DMS79 (cell line): ENCODE measurements around the gene COQ2.
"Not testable (repeated sequence)": the region's sequence is repeated elsewhere in the genome, so short reads cannot be mapped to it uniquely, and the experiment has no call there.

Experiments
- DNase-seq: peaks from one replicate; lab custom pipeline; 2025; lab: John Stamatoyannopoulos, UW

The COQ2 gene

DNA sequence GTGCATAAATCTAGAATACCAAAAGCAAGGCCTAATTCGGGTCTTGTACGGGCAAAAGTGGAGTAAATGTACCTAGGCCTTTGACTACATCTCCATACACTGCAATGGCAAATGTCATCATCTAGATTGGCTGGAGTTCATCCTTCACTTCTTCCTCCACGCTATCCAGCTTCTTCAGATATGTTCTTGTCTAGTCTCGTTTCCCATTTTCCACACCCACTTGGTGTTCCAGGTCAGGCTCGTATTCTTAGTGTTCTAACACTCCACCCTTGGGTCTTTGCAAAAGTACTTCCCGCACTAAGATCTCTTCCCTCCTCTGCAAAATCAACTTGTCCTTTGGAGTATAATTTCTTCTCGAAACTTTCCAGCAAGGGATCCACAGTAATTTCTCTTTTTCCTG lies 1.4 kb downstream of the COQ2 start:
- DNase-seq, result no peak

DNA sequence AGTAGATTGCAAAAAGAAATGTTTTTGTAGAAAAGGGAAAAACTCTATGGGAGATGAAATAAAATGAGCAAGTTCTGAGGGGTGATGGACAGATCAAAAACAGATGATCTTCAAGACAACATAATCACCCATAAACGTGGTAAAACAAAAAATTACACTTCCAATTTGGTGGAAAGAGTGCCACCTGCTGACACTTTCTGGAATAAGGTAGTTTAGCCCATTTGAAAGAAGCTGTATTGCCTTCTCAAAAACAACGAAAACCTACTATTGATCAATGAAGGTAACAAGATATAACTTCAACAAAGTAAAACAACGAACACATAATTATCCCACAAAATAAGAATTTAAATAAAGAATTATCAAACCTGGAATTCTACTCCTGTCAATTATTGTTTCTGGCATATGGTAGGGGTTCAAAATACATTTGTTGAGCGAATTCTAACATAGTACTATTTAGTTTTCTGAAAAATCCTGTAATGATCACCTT lies 2.5 kb downstream of the COQ2 start:
- peak; percentile 19 for DNase-seq

- no peak for DNase-seq
Measured at GRCh38 chr4:83281307-83281706, 3.3 kb downstream of the COQ2 start.

GRCh38 chr4:83276299-83277040 lies 8.1 kb downstream of the COQ2 start:
- DNase-seq, result no peak

DNA sequence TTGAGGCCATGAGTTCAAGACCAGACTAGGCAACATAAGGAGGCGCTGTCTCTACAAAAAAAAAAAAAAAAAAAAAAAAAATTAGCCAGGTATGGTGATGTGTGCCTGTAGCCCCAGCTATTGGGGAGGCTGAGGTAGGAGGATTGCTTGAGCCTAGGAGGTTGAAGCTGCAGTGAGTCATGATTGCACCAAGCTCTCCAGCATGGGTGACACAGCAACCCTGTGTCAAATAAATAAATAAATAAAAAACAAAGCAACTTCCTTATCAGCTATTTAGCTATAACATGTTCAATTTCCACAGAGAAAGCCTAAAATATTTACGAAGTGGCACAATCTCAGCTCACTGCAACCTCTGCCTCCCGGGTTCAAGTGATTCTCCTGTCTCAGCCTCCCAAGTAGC lies 10.7 kb downstream of the COQ2 start:
- DNase-seq, result not testable (repeated sequence)

DNA sequence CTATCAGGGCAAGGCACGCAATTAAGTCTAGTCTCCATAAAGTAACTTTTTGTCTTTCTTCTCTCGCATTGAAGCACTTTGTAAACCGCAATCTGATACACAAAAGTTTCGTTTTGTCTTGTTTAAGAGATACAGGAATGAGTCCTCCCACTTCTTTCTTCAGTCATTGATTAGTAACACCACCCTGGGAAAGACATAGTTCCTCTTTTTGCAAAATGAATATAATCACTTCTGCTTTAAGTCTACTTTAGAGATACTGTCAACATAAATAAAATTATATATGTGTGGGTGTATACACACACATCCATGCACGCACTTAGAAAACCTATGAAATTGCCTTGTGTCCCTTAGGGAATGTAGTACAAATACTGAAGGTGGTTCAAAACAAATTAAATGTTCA lies 11.7 kb downstream of the COQ2 start:
- no peak for DNase-seq

DNA sequence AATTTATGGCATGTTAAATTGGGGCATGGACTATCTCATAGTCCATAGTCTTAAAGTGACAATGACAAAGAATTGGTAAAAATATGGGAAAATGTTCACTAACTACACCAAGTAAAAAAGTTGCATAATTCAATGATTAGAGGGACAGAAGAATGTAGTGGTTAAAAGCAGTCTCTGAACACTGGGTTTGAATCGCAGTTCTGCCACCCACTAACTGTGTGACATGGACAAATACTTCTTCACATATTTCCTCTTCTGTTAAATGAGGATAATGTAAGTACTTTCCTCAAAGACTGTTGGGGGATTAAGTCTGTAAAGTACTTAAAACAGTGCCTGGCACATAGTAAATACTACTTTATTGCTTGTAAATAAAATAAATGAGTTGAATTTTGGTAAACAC lies 15.3 kb downstream of the COQ2 start:
- no peak for DNase-seq

DNA sequence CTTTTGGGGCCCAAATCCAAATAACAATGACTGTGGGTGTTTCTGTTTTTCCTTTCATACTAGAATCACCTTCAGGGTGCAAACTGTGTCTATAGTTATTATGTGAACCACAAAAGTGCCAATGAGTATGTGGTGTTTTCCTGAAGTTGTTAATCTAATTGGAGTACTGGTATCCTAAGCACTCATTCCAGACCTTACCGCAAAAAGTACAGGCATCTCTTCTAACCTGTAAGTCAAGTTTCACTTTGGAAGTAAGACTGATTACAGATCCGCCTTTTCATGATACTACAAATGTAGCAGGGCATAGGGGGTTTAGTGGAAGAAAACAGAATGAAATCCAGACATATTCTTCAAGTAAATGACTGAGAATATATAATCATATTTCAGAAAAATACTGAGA lies 16.1 kb downstream of the COQ2 start:
- no peak for DNase-seq

- no peak for DNase-seq
Measured at GRCh38 chr4:83267830-83268475, 16.6 kb downstream of the COQ2 start.

DNA sequence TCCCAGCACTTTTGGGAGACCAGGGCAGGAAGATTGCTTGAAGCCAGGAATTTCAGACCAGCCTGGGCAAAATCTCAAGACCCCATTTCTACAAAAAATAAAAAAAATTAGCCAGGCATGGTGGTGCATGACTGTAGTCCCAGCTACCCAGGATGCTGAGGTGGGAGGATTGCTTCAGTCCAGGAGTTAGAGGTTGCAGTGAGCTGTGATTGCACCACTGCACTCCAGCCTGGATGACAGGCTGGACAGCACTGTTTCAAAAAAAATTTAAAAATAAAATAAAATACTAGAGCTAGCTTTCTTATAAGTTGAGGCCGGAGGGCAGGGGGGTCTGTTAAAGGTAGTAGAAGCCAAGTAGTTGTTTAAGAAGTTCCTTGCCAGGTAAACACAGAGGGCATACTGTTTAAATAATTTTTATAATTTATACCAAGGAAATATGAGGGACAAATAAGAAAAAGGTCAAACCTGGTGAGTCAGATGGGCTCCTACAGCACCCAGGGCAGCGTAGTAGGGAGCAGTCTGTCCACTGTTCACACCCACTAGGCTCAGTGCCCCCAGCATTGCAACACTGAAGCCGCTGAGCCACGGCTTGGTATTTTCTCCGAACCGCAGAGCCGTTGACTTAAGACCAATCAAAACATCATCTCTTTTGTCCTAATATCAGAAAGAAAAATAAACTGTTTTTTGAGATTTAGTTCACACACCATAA lies 17.3 kb downstream of the COQ2 start:
- no peak for DNase-seq

DNA sequence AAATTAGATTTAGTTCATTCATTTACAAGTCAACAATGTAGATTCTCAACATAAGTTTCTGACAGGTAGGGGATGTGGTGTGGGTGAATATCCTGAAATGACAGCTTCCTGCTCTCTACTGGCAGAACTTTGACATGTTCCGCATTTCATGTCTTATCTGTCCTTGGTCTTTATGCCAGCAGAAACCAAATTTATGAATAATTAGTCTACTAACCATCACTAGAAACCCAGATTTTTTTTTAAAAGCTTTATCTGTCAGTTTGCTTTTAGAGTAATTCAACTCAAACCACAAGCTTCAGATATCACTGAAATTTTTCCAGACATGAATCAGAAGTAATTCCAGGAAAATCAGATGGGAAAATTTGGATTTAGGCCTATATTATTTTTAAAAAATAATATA lies 17.9 kb downstream of the COQ2 start:
- DNase-seq, result no peak

DNA sequence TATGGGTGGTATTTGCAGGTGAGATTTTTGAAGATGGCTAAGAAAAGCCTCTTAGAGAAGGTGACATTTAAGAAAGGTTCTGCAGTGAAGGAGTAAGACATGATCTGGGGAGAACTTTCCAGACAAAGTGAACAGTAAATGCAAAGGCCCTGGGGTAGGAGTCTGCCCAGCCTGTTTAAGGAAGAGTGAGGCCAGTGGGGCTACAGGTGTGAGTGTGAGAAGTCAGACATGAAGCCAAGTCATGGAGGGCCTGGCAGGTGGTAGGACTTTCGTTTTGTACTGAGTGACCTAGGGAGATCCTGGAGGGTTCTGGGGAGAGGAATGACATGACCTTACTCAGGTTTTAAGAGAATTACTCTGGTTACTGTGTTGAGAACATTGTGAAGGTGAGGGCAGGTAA lies 21.5 kb downstream of the COQ2 start:
- DNase-seq, result no peak

DNA sequence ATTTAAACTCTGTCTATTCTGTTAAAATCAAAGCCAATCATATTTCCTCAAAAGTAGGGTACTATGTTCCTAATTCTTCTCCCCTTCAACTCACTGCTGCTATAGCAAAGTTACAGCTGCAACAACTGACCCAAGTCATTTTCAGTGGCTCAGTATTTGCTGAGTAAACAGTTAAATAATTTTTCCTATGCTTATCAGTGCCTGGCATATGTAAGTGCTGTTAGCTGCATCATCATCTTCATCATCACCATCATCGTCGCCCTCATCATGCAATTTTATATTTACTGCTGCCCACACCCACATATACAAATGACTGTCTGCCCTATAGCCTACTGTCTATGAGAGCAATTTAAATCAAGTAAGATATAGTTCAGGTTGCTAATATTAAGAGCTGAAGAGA lies 21.9 kb downstream of the COQ2 start:
- no peak for DNase-seq

GRCh38 chr4:83261307-83261706 lies 23.3 kb downstream of the COQ2 start:
- DNase-seq, result no peak

DNA sequence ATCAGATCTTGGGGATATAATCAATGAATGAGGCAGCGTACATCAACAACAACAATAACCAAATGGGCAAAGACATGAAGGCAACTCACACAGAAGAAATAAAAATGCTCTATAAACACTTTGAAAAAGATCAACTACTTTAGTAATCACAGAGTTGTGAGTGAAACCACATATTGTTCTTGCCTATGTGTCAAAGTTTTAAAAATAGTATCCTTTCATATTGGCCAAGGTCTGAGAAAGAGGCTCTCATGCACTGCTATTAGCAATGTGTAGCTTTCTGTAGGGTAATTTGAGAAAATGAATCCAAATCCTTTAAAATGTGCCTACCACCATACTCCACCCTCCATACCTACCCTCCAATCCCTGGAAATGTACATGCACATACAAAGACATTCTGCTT lies 25.0 kb downstream of the COQ2 start:
- DNase-seq, result no peak

GRCh38 chr4:83258461-83258860 lies 26.1 kb downstream of the COQ2 start:
- no peak for DNase-seq

DNA sequence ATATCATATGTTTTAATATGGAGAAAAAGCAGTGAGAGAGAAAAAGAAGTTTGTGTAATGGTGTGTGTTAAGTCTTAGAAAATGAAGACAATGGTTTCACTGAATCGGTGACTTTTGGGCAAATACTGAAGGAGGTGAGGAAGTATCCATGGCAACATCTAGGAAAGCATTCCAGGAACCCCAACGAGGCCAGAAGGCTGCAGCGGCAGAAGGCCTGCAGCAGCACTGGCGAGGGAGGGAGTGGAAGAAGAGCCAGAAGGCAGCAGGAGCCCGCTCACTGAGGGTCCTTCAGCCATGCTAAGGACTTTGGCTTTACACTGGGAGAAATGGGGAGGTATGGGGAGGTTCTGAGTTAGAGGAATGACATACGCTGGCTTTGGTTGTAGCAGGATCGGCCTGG lies 26.8 kb downstream of the COQ2 start:
- DNase-seq, result no peak

DNA sequence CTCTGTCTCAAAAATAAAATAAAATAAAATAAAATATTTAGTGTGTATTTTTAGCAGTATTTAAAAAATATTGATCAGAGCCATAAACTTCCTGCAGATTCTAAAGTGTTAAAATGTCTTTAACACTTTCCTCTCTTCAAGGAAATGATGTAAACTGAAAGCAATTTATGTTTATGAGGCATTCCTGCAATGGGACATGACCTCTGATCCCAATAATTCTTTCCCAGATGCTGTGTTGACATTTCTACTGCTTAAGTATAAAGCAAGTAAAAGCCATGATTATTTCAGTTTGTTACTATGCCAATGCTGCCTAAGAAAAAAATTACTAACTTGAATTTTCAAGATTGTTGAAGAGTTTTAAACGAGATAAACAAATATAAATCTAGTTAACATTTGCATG lies 29.0 kb downstream of the COQ2 start:
- DNase-seq, result no peak

GRCh38 chr4:83252782-83253405 lies 31.7 kb downstream of the COQ2 start:
- no peak for DNase-seq

DNA sequence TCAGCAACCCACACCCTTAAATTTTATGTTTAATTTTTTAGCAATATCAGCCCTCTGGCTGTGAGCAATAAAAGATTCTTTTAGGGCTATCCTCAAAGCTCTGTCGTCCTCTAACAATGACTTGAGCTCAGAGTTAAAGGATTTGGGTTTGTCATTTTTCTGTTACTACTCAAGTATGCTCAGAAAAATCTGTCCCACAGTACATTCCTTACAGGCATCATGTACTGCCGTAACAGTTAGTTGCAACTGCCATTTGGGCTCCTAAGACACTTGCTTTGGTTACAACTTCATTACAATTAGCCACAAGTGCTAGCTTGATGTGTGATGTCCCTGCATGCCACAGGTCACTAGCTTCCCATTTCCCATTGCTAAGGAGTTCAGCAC lies 33.2 kb downstream of the COQ2 start:
- no peak for DNase-seq

DNA sequence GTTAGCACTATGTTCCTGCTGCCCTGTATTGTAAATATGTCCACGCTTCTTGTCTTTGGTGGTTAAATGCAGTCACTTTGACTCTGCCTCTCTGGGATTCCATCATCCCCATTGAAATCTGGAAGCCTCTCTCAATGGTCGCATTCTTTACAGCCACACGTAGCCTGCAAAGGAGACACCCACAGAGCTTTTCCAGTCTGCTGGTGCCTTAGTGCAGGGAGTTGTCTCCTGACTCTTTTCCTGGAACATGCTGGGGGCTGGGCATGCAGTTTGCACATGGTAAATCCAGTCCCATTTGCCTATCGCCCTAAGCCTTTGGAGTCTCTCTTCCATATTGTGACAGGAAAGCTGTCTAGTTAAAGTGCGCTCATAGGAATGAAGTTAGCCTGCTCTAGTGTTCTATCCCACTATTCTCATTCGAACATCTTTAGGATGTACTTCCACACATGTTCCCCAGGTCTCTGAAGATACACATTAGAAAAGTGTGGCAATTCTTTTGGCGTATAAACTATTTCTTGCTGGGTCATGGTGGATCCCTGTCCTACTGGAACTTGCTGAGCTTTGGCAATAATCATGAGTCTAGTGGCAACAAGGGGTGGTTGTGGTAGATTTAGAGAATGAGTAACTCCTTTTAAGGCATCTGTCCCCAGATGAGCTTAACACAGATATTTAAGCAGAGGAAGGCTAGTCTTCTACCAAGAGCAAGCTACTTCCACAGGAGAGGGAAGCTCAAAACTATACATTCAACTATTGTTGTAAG lies 33.7 kb downstream of the COQ2 start:
- no peak for DNase-seq

GRCh38 chr4:83248486-83248885 lies 36.1 kb downstream of the COQ2 start:
- DNase-seq, result no peak
